Activated CD4-positive, alpha-beta T cell treated with anti-CD3 and anti-CD28 coated beads, Interleukin-2, amount 50 U/mL, for 24 hours (primary cell): ENCODE data around the gene RALA.

Source experiments
- DNase-seq, 2 donors: peaks; one replicate each; pipeline ENCODE4 v3.0.0-alpha.2; 2020; ENCODE audit warnings: low read depth in 1 of 2, low spot score in 1 of 2

RALA gene, protein sequence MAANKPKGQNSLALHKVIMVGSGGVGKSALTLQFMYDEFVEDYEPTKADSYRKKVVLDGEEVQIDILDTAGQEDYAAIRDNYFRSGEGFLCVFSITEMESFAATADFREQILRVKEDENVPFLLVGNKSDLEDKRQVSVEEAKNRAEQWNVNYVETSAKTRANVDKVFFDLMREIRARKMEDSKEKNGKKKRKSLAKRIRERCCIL

DNA sequence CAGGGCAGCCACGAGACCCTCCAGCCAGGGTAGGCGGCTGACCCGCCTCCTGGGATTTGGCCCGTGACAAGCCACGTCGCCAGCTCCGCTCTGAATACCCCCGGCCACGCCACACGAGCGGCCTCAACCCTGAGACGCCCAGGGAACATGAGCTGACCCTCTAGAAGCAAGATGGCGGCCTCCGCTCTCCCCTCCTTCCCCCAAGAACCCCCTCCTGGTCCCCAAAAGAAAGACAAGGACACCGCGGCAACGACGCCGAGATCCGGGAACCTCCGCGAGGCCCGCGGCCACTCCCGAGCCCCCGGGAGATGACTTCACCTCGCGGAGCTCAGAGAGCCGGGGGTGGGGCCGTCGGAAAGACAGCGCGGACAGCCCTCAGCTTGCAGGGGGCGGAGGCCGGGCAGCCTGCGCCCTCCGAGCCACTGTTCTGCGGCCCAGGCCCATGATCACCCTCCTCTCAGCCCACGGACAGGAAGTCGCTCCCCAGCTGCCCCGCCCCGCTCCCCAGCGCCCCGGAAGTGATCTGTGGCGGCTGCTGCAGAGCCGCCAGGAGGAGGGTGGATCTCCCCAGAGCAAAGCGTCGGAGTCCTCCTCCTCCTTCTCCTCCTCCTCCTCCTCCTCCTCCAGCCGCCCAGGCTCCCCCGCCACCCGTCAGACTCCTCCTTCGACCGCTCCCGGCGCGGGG lies at the start of gene RALA:
Gene RALA, plus strand, starts transcription at position 526 of the 685 bp plus-strand sequence. CDS start 63,096 bp downstream, outside the sequence.
- DNase-seq, result peak; percentile 79 to 85

DNA sequence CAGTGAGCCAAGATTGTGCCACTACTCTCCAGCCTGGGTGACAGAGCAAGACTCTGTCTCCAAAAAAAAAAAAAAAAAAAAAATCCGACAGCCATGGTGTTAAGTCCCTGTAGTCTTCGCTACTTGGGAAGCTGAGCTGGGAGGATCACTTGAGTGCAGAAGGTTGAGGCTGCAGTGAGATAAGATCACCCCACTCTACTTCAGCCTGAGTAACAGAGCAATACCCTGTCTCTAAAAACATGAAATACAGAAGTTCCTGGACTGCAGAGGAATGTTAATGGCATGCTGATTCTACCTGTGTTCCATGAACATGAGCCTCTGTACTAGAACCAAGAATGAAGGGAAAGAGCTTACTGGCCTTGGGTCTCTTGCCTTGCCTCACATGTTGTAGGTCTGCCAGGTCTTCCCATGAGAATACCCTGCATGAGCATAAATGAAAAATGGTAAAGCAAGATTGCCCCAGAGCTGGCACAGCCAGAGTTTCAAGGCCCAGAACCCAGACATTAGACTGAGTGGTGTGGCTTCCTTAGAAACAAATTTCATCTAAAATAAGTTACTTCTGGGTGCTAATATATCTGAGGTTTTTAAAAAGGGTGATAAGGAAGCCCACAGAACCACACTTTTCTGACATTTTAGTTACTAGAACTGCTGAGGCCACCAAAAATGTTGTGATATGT lies 48.6 kb upstream of the RALA start:
- DNase-seq, result no peak

GRCh38 chr7:39577229-39577874 lies 46.0 kb upstream of the RALA start:
- DNase-seq, result no peak

GRCh38 chr7:39580149-39580874 lies 43.1 kb upstream of the RALA start:
- DNase-seq, result peak; percentile 43 to 72

DNA sequence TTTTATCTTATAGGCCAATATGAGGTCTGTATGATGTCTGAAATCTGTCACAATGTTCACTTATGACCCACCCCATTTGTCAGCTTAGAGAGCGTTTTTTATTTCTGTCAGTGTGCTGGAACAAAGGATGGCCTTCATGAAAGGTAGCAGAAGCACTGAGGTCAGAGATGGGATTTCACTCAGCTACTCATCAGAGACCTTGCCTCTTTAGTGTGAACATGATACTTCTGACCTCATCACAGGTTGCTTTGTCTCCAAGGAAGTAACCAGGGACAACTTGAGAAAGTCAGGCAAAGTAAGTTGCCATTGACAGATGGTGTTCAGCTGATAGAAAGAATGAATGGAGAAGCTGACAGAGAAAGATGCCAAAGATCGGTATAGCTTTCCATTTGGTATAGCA lies 40.8 kb upstream of the RALA start:
- DNase-seq, result no peak

GRCh38 chr7:39583539-39583938 lies 39.8 kb upstream of the RALA start:
- no peak for DNase-seq

GRCh38 chr7:39587393-39587792 lies 36.0 kb upstream of the RALA start:
- DNase-seq, result no peak

- no peak for DNase-seq
Observed at GRCh38 chr7:39588416-39588815, 35.0 kb upstream of the RALA start.

- DNase-seq, result peak; percentile 17 to 80
Observed at GRCh38 chr7:39589323-39590111, 33.9 kb upstream of the RALA start.

DNA sequence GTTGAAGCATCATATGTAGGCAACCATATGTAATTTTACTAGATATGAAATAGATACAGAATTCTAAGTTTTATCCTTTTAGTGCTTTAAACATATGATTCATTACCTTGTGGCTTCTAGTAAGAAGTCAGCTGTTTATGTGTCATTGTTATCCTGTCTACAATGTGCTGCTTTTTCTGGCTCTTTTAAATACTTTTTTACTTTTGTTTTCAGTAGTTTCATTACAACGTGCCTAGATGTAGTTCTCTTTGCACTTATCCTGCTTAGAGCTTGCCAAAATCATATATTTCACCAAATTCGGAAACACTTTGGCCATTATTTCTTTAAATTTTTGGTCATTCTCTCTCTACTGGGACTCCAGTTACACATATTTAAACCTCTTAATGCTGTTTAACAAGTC lies 30.8 kb upstream of the RALA start:
- DNase-seq, result no peak

GRCh38 chr7:39594988-39595620 lies 28.3 kb upstream of the RALA start:
- DNase-seq, result no peak

DNA sequence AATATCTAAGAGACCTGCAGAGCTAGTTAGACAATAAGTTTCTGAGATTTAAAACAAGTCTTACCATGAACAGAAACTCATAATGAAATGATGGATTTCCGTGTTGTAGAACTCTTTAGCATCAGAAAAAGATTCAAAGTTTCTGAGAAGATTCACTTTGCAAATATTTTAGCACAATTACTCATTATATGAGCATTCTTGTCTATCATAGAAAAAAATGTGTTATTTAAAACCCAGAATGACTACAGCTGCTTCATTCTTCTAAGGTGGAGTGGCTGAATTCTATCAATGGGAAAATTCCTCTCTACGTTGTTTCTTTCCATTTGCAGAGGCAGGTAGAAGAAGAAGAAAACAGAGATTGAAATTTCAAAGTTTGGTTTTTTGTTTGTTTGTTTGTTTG lies 21.0 kb upstream of the RALA start:
- no peak for DNase-seq

GRCh38 chr7:39603924-39604323 lies 19.4 kb upstream of the RALA start:
- DNase-seq, result no peak

DNA sequence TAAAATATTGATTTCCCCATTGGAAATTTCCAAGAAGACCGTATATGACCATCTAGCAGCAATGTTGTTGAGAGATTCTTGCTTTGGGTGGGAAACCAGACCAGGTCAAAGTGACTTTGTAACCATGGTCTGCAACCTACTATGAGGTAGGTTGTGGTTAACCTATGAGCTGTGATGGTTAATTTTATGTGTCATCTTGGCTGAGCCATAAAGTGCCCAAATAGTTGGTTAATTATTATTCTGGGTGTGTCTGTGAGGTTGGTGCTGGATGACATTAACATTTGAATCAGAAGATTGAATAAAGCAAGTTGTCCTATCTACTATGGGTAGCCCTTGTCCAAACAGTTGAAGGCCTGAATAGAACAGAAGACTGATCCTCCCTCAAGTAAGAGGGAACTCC lies 18.3 kb upstream of the RALA start:
- no peak for DNase-seq

DNA sequence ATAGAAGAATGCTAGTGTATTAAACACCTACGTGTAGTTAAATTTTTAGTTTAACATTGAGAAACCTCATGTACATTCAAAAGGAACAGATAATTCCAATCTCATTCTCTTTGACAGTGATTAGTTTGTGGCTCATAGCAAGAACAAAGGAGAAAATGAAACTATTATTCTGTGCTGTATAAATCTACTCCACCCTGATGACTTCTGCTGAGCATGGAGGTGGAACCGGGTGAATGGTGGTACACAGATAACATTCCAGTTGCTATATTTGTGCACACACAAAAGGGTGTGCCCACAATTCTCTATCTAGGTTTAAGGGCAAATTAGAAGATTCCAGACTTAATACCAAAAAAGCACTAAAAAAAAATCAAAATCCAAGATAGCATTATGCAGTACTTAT lies 17.0 kb upstream of the RALA start:
- DNase-seq, result no peak

DNA sequence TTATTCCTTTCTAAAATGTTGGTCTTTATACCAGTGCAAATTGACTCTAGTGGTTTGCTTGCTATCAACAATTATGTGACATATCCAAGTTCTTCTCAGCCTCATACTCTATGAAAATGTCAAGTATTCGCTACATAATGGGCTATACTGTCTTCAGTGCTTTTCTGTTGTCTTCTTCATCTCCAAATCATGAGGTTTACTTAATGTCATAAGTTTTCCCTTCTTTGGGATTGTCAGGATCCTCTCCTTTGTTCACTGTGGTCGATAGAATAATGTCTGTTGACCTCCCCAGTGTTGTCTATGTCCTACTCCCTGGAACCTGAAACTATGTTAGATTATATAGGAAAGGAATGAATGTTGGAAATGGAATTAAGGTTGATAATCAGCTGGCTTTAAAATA lies 16.4 kb upstream of the RALA start:
- DNase-seq, result no peak

DNA sequence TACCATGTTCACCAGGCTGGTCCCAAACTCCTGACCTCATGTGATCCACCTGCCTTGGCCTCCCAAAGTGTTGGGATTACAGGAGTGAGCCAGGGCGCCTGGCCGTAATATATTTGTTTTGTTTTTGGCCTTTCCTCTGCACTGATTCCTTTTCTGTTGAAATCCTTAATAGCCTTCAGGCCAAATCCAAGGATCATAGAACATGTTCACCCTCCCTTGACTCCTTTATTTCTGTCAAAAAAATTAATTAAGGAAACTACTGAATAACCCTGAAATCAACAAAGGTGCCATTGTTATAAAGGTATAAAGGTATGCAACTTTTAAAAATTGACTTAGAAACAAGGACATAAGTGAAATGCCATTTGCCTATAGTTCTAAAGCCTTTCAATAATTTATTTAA lies 15.5 kb upstream of the RALA start:
- no peak for DNase-seq

DNA sequence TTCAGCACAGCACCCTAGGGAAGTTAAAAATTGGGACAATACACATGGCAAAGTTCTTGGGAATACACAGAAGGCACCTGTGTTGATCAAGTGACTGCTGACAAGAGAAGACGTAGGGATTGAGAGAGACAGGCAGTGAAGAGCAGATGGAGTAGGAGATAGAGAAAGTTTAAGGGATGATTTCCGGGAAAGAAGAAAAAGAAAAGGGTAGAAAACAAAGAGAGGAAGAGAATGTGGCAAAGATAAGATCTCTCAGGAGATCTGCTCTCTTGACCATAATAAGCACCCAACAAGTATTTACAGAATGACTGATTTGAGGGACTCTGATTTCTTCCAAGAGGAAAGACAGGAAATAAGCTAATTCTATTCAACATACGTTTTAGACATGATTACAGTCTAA lies 15.1 kb upstream of the RALA start:
- no peak for DNase-seq

DNA sequence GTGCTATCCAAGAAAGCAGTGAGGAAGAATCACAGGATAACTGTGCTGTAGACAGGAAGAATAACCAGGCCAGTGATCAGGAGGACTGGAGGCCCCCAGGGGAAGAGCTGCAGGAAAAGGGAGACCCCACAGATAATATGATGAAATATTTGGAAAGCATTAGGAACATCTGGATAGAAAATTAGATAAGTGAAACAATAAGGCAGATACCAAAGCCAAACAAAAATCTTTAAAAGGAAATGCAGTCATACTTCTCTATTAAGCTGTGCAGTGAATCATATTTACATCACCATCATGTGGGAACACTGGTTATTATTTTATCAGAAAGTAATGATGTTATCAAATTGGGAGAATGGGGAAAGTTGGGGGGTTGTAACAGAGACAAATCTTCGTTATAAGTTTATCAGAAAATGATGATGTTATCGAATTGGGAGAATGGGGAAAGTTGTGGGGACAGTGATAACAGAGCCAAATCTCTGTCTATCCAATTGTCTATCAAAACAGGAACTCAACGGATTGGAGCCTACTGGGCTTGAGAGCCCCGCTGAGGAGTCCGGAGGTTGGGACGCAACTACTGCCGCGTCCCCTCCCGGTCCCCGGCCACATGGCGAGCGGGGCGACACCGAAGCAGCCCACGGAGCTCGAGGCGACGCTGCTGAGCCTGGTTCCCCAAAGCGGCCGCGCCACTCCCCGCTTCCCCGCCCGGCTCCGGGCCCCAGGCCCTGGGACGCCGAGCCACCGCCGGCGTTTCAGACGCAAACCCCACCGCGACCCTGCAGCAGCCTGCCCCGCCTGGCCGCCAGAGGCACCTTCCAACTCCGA lies 14.0 kb upstream of the RALA start:
- no peak for DNase-seq
